ENCODE data around the gene RGS3. TPM values are rescaled to one million over a fixed set of nuclear protein-coding genes. Genes with fewer than 3 reads are reported as not detected.
A peak's percentile ranks its signal among the peaks of the same experiment; 100 is the strongest.
"Not testable (repeated sequence)": the region's sequence is repeated elsewhere in the genome, so short reads cannot be mapped to it uniquely, and the experiment has no call there.

RGS3 gene
- total RNA-seq, 2 experiments from 2014 or later: 57.1 to 76.4 TPM

GRCh38 chr9:113546566-113546965 is 83.0 kb downstream of the RGS3 start:
- no peaks in the 10 kb centered on the region for H3K27me3 Mint-ChIP-seq
- DNase-seq (no peak), ATAC-seq (no peak)
- CTCF ChIA-PET: no interaction called here
- peaks cover 17% of the 10 kb centered on the region for H3K36me3 Mint-ChIP-seq
- no peak overlapping the region for H3K4me3 Mint-ChIP-seq
- peaks cover 32% of the 10 kb centered on the region for H3K4me1 Mint-ChIP-seq
- no peaks in the 10 kb centered on the region for H3K9me3 Mint-ChIP-seq (ENCODE audit: low read depth)
- no peak overlapping the region for H3K27ac Mint-ChIP-seq

DNA sequence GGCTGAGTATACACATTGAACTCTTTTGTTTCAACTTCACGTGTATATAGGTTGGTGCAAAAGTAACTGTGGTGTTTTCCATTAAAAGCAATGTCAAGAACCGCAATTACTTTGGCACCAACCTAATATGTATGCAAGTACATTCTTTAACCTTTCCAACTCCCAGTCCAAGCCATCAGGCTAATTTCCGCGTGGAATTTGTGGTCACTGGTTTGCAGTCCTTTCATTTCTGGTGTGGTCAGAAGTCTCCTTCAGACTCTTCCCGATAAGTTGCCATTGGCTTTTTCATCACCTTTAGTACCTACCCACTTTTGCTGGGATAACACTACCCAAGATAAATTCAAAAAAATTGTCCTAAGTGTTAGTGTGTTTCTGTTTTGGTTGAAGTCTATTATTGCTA is 84.0 kb downstream of the RGS3 start:
- H3K36me3 Mint-ChIP-seq: peaks cover 14% of the 10 kb centered on the region
- H3K27ac Mint-ChIP-seq: no peak overlapping the region
- ATAC-seq (no peak), DNase-seq (no peak)
- no peak overlapping the region for H3K4me3 Mint-ChIP-seq
- CTCF ChIA-PET: interaction anchor here (1.4 kb wide), 1 partner anchor 44 kb away, joined by 6 read pairs; no protein-coding TSS in a partner anchor
- H3K9me3 Mint-ChIP-seq (ENCODE audit: low read depth): no peaks in the 10 kb centered on the region
- no peaks in the 10 kb centered on the region for H3K27me3 Mint-ChIP-seq
- H3K4me1 Mint-ChIP-seq: peaks cover 32% of the 10 kb centered on the region

GRCh38 chr9:113548221-113549041 is 84.9 kb downstream of the RGS3 start:
- peak; percentile 44 for DNase-seq
- ATAC-seq: peak; percentile 71
- peaks cover 11% of the 10 kb centered on the region for H3K36me3 Mint-ChIP-seq

DNA sequence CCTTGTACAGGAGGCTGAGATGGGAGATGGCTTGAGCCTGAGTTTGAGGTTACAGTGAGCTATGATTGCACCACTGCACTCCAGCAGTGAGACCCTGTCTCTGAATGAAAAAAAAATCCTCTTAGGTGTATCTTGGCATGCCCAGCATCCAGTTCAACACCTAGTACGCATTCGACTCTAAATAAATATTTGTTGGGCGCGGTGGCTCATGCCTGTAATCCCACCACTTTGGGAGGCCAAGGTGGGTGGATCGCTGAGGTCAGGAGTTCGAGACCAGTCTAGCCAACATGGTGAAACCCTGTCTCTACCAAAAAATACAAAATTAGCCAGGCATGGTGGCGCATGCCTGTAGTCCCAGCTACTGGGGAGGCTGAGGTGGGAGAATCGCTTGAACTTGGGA is 86.4 kb downstream of the RGS3 start:
- not testable (repeated sequence) for H3K4me3 Mint-ChIP-seq; H3K27ac Mint-ChIP-seq; H3K27me3 Mint-ChIP-seq; ATAC-seq; H3K9me3 Mint-ChIP-seq (ENCODE audit: low read depth); DNase-seq; H3K36me3 Mint-ChIP-seq
- CTCF ChIA-PET: interaction anchor here (1.2 to 1.6 kb wide), 2 partner anchors 13 to 32 kb away, joined by 3 to 4 read pairs; no protein-coding TSS in a partner anchor
- H3K4me1 Mint-ChIP-seq: peaks cover 34% of the 10 kb centered on the region

More at GRCh38 chr9:113548221-113549041, 84.9 kb downstream of the RGS3 start:
- H3K27ac Mint-ChIP-seq: peak overlapping the region; percentile 35
- no peaks in the 10 kb centered on the region for H3K27me3 Mint-ChIP-seq
- H3K4me1 Mint-ChIP-seq: peaks cover 32% of the 10 kb centered on the region
- CTCF ChIA-PET: interaction anchor here (0.7 to 1.4 kb wide), 2 partner anchors 10 to 43 kb away, joined by 3 to 6 read pairs; no protein-coding TSS in a partner anchor
- no peaks in the 10 kb centered on the region for H3K9me3 Mint-ChIP-seq (ENCODE audit: low read depth)
- H3K4me3 Mint-ChIP-seq: no peak overlapping the region

GRCh38 chr9:113556877-113557593 is 93.5 kb downstream of the RGS3 start:
- CTCF ChIA-PET: interaction anchor here (1.1 kb wide), 1 partner anchor 22 kb away, joined by 6 read pairs; no protein-coding TSS in a partner anchor
- H3K4me1 Mint-ChIP-seq: peaks cover 31% of the 10 kb centered on the region
- H3K27me3 Mint-ChIP-seq: no peaks in the 10 kb centered on the region
- peaks cover 6% of the 10 kb centered on the region for H3K36me3 Mint-ChIP-seq
- H3K27ac Mint-ChIP-seq: no peak overlapping the region
- ATAC-seq (no peak), DNase-seq (no peak)
- H3K9me3 Mint-ChIP-seq (ENCODE audit: low read depth): no peaks in the 10 kb centered on the region
- H3K4me3 Mint-ChIP-seq: no peak overlapping the region

DNA sequence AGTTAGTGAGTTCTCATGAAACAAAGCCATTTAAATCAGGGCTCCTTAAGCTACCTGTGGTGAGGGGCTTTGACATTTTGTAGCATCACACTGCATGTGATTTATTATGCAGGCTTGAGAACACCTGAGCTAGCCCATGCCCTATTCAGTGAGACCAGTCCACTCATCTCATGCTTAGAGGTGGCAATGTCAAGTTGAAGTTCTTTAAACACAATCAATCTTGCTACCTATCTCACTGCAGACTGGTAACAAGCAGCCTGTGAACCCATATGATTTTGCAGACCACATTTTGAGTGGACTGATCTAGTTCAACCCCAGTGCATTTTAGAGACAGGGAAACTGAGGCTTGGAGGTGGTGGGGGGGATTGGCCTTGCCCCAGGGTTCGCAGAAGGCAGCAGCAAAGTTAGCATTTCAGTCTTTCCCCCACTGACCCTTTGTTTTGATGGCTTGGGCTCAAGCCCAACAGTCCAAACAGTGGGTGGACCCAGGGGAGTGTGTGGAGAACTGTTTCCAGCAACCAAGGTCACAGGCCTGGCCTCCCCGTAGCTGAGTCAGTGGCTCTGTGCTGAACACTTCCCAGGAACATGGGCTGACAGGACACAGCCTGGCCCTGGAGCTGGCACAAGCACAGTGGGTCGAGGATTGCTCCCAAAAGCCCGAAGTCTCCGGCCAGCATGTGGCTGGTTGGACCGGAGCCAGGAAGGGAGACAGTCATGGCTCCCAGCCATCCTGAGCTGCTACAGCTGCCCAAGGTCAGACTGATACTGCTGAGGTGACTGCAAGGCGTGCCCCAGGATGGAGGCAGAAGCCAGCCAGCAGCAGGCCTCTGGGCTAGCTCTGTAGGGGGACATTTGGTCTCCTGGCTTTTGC is 95.3 kb downstream of the RGS3 start:
- Mint-ChIP-seq H3K27ac (no peak overlapping the region), H3K9me3 (ENCODE audit: low read depth) (no peaks in the 10 kb centered on the region), H3K4me1 (peaks cover 30% of the 10 kb centered on the region), H3K4me3 (no peak overlapping the region), H3K36me3 (peaks cover 4% of the 10 kb centered on the region), H3K27me3 (no peaks in the 10 kb centered on the region)
- DNase-seq: no peak
- no peak for ATAC-seq
- CTCF ChIA-PET: interaction anchor here (0.9 kb wide), 1 partner anchor 20 kb away, joined by 3 read pairs; no protein-coding TSS in a partner anchor

DNA sequence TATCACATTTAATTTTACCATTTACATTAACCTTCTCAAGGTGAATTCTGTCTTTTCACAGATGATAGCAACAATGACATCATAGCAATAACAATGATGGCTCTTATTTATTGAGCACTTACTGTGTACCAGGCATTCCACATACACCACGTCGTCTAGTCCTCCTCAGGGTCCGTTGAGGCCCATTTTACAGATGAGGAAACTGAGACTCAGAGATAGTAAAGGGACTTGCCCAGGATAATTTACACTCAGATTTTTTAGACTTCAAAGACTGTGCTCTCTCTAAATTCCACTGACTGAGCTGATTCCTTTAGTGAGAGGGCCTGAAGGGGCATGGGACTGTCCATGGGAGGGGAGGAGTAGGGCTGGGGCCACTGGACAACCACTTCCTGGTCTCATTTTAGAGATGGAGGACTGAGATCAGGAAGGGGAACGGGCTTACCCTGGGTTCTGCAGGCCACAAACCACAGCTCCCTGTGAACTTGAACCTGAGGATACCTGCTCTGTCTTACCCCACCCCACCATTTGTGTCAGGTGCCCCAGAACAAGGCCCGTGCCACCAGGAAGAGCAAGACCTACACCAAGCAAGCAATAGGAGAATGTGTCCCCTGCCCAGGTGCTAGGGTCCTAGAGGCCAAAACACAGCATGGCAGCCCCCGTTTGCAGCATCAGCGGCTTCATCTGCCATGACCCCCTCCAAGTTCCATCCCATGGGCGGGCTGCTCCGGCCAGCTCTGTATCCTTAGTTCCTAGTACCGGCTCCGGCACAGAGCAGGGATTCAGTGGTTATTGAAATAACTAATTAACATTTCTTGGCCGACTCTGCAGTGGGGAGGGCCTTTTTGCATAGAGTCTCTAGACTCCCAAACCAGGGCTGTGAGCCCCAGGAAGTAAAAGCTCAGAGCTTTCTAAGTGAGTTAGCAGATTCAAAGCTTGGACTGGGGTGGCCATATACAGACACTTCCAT is 96.6 kb downstream of the RGS3 start:
- Mint-ChIP-seq H3K36me3 (peaks cover 3% of the 10 kb centered on the region), H3K9me3 (ENCODE audit: low read depth) (no peaks in the 10 kb centered on the region), H3K27ac (peak overlapping the region; percentile 26), H3K27me3 (no peaks in the 10 kb centered on the region), H3K4me1 (peaks cover 27% of the 10 kb centered on the region), H3K4me3 (no peak overlapping the region)
- CTCF ChIA-PET: no interaction called here
- no peak for DNase-seq
- ATAC-seq: peak; percentile 29

GRCh38 chr9:113562653-113563381 is 99.3 kb downstream of the RGS3 start:
- no peaks in the 10 kb centered on the region for H3K9me3 Mint-ChIP-seq (ENCODE audit: low read depth)
- DNase-seq (no peak), ATAC-seq (no peak)
- H3K4me3 Mint-ChIP-seq: no peak overlapping the region
- H3K27me3 Mint-ChIP-seq: no peaks in the 10 kb centered on the region
- no peaks in the 10 kb centered on the region for H3K36me3 Mint-ChIP-seq
- CTCF ChIA-PET: interaction anchor here (0.5 to 1.5 kb wide), 2 partner anchors 13 to 108 kb away, joined by 3 to 4 read pairs; no protein-coding TSS in a partner anchor
- H3K27ac Mint-ChIP-seq: no peak overlapping the region
- peaks cover 15% of the 10 kb centered on the region for H3K4me1 Mint-ChIP-seq

- no peak for DNase-seq
- Mint-ChIP-seq H3K27ac (no peak overlapping the region), H3K36me3 (no peaks in the 10 kb centered on the region), H3K4me1 (peaks cover 14% of the 10 kb centered on the region), H3K4me3 (no peak overlapping the region), H3K27me3 (no peaks in the 10 kb centered on the region), H3K9me3 (ENCODE audit: low read depth) (no peaks in the 10 kb centered on the region)
- no peak for ATAC-seq
- CTCF ChIA-PET: interaction anchor here (1.5 kb wide), 1 partner anchor 14 kb away, joined by 4 read pairs; no protein-coding TSS in a partner anchor
Observed at GRCh38 chr9:113563826-113564497, 100.4 kb downstream of the RGS3 start.

- ATAC-seq (no peak), DNase-seq (no peak)
- Mint-ChIP-seq H3K36me3 (no peaks in the 10 kb centered on the region), H3K9me3 (ENCODE audit: low read depth) (no peaks in the 10 kb centered on the region), H3K4me3 (no peak overlapping the region), H3K4me1 (peaks cover 14% of the 10 kb centered on the region), H3K27ac (no peak overlapping the region), H3K27me3 (no peaks in the 10 kb centered on the region)
- CTCF ChIA-PET: interaction anchor here (1.6 kb wide), 1 partner anchor 14 kb away, joined by 8 read pairs; no protein-coding TSS in a partner anchor
Observed at GRCh38 chr9:113564498-113565237, 101.1 kb downstream of the RGS3 start.

All from activated CD8-positive, alpha-beta memory T cell treated with anti-CD3 and anti-CD28 coated beads, Interleukin-2, amount 10 ng/mL, durations not matched to agents 7 days and 5 days (primary cell).